H1 (cell line): ENCODE results near the gene LYRM4. TPM values are rescaled to one million over a fixed set of nuclear protein-coding genes. Genes with fewer than 3 reads are reported as not detected.

Source experiments
- CBX5 ChIP-seq: fragments of 300-800, 300-1000 bp; sonication (generic); IDR thresholded peaks from 2 replicates; pipeline ENCODE4 v1.7.1; 2016; ENCODE audit warnings: antibody characterized with exemption, low read length, low read depth
- RBBP5 ChIP-seq: IDR thresholded peaks from 2 replicates; pipeline ENCODE4 v1.7.1; 2012; ENCODE audit warnings: low read depth, mild to moderate bottlenecking, inconsistent platforms, low read length, moderate library complexity, borderline replicate concordance
- SP2 ChIP-seq: IDR thresholded peaks from 2 replicates; pipeline ENCODE4 v1.6.1; 2012; ENCODE audit warnings: mild to moderate bottlenecking, low read length, inconsistent platforms
- YY1 ChIP-seq: IDR thresholded peaks from 2 replicates; pipeline ENCODE4 v1.6.1; 2011; ENCODE audit warnings: low read depth, mild to moderate bottlenecking, low read length
- polyA plus RNA-seq, 7 experiments: library from polyadenylated mRNA; depleted of rRNA in 3 of 7; stranded (reverse) in 5 of 7; unstranded in 2 of 7; fragments of >200 nt in 5 of 7; fragments of 200-250 nt in 2 of 7; gene quantifications; 1 replicate in 5 of 7; 2 replicates in 1 of 7; 4 replicates in 1 of 7; pipeline versions ENCODE4 v1.2.1 to v1.2.3, GENCODE V29; 2011 to 2013; ENCODE audit warnings: missing spikeins in 2 of 7, mixed read lengths in 2 of 7
- total RNA-seq: library from RNA; stranded (reverse); fragmentation: NEBNext Ultra II Directional; extraction: Animal tissue kit (Norgen Biotek cat#: 25700); gene quantifications from 2 replicates; pipeline ENCODE4 v1.2.1, GENCODE V29; 2021
- TF ChIP-seq, protein P1 (sequence below): IDR thresholded peaks from 2 replicates; pipeline ENCODE4 v1.6.1; 2011; ENCODE audit warnings: low read depth, mild to moderate bottlenecking, low read length; ENCODE audit not compliant: insufficient read depth

Gene LYRM4
- total and polyA plus RNA-seq, 2 of the 8 experiments (the other 6 are each of a cell fraction or from before 2014, with no cell fraction given): 56.6 to 62.8 TPM

DNA sequence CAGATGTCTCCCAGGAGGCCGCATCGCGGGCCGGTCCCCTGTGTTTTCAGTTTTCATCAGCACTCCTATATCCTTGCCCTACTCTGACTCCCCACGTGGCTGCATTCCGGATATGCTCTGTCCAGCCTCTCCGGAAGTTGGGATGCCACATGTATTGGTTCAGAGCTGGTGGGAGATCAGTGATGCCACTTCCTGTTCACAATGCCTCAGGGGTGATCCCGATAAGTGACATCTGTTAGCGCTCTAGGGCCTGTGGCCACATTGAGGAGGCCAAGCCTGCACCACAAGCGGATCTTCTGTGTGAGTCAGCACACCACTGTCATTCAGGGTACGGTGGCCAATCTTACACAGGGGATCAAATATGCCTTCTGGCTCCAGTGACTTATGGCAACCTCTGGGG, 117.8 kb downstream of the LYRM4 start (continued):
- TF ChIP-seq RBBP5 (no peak), YY1 (no peak), SP2 (no peak), CBX5 (no peak)
- TF ChIP-seq, protein P1, sequence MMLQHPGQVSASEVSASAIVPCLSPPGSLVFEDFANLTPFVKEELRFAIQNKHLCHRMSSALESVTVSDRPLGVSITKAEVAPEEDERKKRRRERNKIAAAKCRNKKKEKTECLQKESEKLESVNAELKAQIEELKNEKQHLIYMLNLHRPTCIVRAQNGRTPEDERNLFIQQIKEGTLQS: no peak
